ENCODE results near the gene CWC25.

The CWC25 gene

DNA sequence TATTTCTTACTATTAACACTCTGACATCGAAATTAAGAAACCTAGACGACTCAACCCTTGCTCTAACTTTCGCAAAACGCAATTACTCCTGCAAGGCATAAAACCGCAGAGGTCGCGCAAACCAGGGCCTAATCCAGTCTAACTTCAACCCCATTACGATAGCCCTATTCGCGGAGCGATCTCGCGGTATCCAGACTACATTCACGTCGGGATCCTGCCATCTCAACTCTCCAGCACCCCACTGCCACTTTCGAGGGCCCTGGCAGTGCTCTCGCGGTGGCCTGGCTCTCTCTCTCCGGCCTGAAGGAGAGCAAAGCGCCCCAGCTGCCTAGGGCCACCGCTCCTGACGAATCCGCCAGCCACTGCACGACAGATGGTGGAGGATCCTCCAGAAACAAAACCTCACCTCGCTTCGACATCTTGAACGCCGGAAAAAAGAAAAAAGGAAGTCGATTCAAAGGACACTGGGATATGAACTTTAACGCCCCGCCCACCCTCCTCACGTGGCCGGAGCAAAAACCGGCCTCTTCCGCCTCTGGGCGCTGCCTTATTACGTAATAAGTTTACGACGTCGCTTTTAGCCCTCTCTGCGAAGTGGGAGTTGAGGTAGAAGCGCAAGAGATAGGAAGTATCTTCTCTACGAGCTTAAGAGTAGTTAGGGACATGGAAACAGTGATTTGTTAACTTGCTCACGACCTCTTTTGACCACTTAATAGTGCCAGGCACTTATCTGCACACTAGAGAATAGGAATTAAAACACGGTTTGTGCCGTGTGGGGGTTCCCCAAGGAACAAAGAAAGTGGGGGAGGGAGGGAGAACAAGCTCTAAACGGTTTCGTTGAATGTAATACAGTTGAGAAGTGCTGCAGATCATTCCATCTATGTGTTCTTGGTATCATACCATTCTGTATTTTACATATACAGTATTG lies 28.4 kb upstream of the CWC25 start, which contains the start of gene RPL23:
RPL23 (minus strand) TSS at position 430 of the 928 bp plus-strand sequence; CDS start at position 419, 11 bp downstream.
- DNase-seq = peak; percentile 95
- no peak for TF ChIP-seq CTCF (IDR thresholded peaks at IDR 0.05; ENCODE audit: low read depth, low read length, missing control alignments)
- Histone ChIP-seq H3K4me3 (ENCODE audit: low read depth, low read length) (peak within 1 kb of the TSS; percentile 96), H3K27me3 (replicated peaks) (no peaks in the 10 kb centered on the region), H3K27ac (peak within 1 kb of the TSS; percentile 88), H3K36me3 (replicated peaks) (peaks cover 43% of the 10 kb centered on the region)
- in situ Hi-C loops (cut with HindIII; ENCODE audit: low pct_ligation_motif_present, low sequenced_read_pairs) = no loop called here

GRCh38 chr17:38852771-38853291 lies 27.7 kb upstream of the CWC25 start:
- peak overlapping the region; percentile 96 for H3K4me3 ChIP-seq (ENCODE audit: low read depth, low read length)
- no peak for TF ChIP-seq CTCF (IDR thresholded peaks at IDR 0.05; ENCODE audit: low read depth, low read length, missing control alignments)
- no peaks in the 10 kb centered on the region for H3K27me3 ChIP-seq (replicated peaks)
- peaks cover 50% of the 10 kb centered on the region for H3K36me3 ChIP-seq (replicated peaks)
- in situ Hi-C loops (cut with HindIII; ENCODE audit: low pct_ligation_motif_present, low sequenced_read_pairs) = no loop called here
- peak overlapping the region; percentile 88 for H3K27ac ChIP-seq
- no peak for DNase-seq

GRCh38 chr17:38851434-38851833 lies 26.3 kb upstream of the CWC25 start:
- peaks cover 62% of the 10 kb centered on the region for H3K36me3 ChIP-seq (replicated peaks)
- in situ Hi-C loops (cut with HindIII; ENCODE audit: low pct_ligation_motif_present, low sequenced_read_pairs) = no loop called here
- no peaks in the 10 kb centered on the region for H3K27me3 ChIP-seq (replicated peaks)
- no peak for DNase-seq
- H3K27ac ChIP-seq = no peak overlapping the region
- no peak for TF ChIP-seq CTCF (IDR thresholded peaks at IDR 0.05; ENCODE audit: low read depth, low read length, missing control alignments)
- peak overlapping the region; percentile 96 for H3K4me3 ChIP-seq (ENCODE audit: low read depth, low read length)

DNA sequence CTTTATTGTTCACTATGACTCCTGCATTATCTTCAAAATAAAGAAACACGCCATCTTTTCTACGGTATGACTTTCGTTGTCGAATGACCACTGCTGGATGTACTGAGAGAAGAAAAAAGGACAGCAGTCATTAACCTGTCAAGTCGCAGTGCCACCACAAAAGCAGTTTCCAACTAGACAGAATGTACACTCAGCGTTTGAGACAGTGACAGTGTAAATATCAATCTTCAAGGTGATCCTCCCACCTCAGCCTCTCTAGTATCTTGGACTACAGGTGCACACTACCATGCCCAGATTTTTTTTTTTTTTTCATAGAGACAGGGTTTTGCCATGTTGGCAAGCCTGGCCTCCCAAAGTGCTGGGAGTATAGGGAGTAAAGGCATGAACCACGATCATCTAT lies 25.3 kb upstream of the CWC25 start:
- no peak for TF ChIP-seq CTCF (IDR thresholded peaks at IDR 0.05; ENCODE audit: low read depth, low read length, missing control alignments)
- Histone ChIP-seq H3K4me3 (ENCODE audit: low read depth, low read length) (peak overlapping the region; percentile 96), H3K36me3 (replicated peaks) (peaks cover 69% of the 10 kb centered on the region), H3K27me3 (replicated peaks) (no peaks in the 10 kb centered on the region), H3K27ac (no peak overlapping the region)
- in situ Hi-C loops (cut with HindIII; ENCODE audit: low pct_ligation_motif_present, low sequenced_read_pairs) = no loop called here
- DNase-seq = no peak

GRCh38 chr17:38848939-38849605 lies 24.0 kb upstream of the CWC25 start:
- DNase-seq = no peak
- H3K27me3 ChIP-seq (replicated peaks) = no peaks in the 10 kb centered on the region
- H3K4me3 ChIP-seq (ENCODE audit: low read depth, low read length) = no peak overlapping the region
- in situ Hi-C loops (cut with HindIII; ENCODE audit: low pct_ligation_motif_present, low sequenced_read_pairs) = no loop called here
- no peak overlapping the region for H3K27ac ChIP-seq
- no peak for TF ChIP-seq CTCF (IDR thresholded peaks at IDR 0.05; ENCODE audit: low read depth, low read length, missing control alignments)
- peaks cover 69% of the 10 kb centered on the region for H3K36me3 ChIP-seq (replicated peaks)
